Mesothelial cell of epicardium (in vitro differentiated cells): ENCODE results near the gene GLRX5. TPM values are rescaled to one million over a fixed set of nuclear protein-coding genes. Genes with fewer than 3 reads are reported as not detected.

Experiments
- DNase-seq, 2 experiments: peaks; one replicate each; pipeline ENCODE4 v3.0.0; 2021; ENCODE audit warnings: low spot score in 2 of 2; ENCODE audit not compliant: unreplicated experiment in 2 of 2
- H3K27ac Mint-ChIP-seq: 2 replicates; pipeline ENCODE4 v1.8.0; 2021; ENCODE audit warnings: mixed read lengths
- H3K27me3 Mint-ChIP-seq: 2 replicates; pipeline ENCODE4 v1.8.0; 2021; ENCODE audit warnings: low read depth, mixed read lengths
- H3K36me3 Mint-ChIP-seq: 2 replicates; pipeline ENCODE4 v1.8.0; 2021; ENCODE audit warnings: mixed read lengths
- H3K4me1 Mint-ChIP-seq: 2 replicates; pipeline ENCODE4 v1.8.0; 2021; ENCODE audit warnings: mixed read lengths
- H3K4me3 Mint-ChIP-seq: 2 replicates; pipeline ENCODE4 v1.8.0; 2021; ENCODE audit warnings: mild to moderate bottlenecking, moderate library complexity, mixed read lengths
- H3K9me3 Mint-ChIP-seq: 2 replicates; pipeline ENCODE4 v1.8.0; 2021; ENCODE audit warnings: mixed read lengths
- CTCF ChIP-seq: fragments of 200-600 bp; sonication (generic); IDR thresholded peaks from one replicate; pipeline ENCODE4 v1.5.0; 2021; ENCODE audit warnings: antibody characterized with exemption; ENCODE audit not compliant: unreplicated experiment
- total RNA-seq: library from RNA; stranded (reverse); gene quantifications from 3 replicates; pipeline ENCODE4 v1.2.1, GENCODE V29; 2021

Gene GLRX5
- total RNA-seq, 1 donor from 2014 or later, result 38.4 TPM

- no peak overlapping the region for H3K27ac Mint-ChIP-seq
- H3K9me3 Mint-ChIP-seq, result no peaks in the 10 kb centered on the region
- no peak for TF ChIP-seq CTCF
- H3K27me3 Mint-ChIP-seq, result peaks cover 25% of the 10 kb centered on the region
- peaks cover 9% of the 10 kb centered on the region for H3K4me1 Mint-ChIP-seq
- DNase-seq, result no peak
- no peak overlapping the region for H3K4me3 Mint-ChIP-seq
- H3K36me3 Mint-ChIP-seq, result no peaks in the 10 kb centered on the region
These were observed 34.0 kb upstream of the GLRX5 start for GRCh38 chr14:95500772-95501401.

- TF ChIP-seq CTCF, result no peak
- Mint-ChIP-seq H3K36me3 (no peaks in the 10 kb centered on the region), H3K27ac (no peak overlapping the region), H3K4me3 (no peak overlapping the region), H3K9me3 (no peaks in the 10 kb centered on the region), H3K27me3 (peaks cover 25% of the 10 kb centered on the region), H3K4me1 (no peaks in the 10 kb centered on the region)
- no peak for DNase-seq
These were observed 32.4 kb upstream of the GLRX5 start for GRCh38 chr14:95502381-95502950.

- Mint-ChIP-seq H3K27me3 (peaks cover 28% of the 10 kb centered on the region), H3K27ac (no peak overlapping the region), H3K4me1 (no peaks in the 10 kb centered on the region), H3K4me3 (no peak overlapping the region), H3K36me3 (no peaks in the 10 kb centered on the region), H3K9me3 (no peaks in the 10 kb centered on the region)
- DNase-seq, result no peak
- no peak for TF ChIP-seq CTCF
These were observed 31.3 kb upstream of the GLRX5 start for GRCh38 chr14:95503365-95504134.

DNA sequence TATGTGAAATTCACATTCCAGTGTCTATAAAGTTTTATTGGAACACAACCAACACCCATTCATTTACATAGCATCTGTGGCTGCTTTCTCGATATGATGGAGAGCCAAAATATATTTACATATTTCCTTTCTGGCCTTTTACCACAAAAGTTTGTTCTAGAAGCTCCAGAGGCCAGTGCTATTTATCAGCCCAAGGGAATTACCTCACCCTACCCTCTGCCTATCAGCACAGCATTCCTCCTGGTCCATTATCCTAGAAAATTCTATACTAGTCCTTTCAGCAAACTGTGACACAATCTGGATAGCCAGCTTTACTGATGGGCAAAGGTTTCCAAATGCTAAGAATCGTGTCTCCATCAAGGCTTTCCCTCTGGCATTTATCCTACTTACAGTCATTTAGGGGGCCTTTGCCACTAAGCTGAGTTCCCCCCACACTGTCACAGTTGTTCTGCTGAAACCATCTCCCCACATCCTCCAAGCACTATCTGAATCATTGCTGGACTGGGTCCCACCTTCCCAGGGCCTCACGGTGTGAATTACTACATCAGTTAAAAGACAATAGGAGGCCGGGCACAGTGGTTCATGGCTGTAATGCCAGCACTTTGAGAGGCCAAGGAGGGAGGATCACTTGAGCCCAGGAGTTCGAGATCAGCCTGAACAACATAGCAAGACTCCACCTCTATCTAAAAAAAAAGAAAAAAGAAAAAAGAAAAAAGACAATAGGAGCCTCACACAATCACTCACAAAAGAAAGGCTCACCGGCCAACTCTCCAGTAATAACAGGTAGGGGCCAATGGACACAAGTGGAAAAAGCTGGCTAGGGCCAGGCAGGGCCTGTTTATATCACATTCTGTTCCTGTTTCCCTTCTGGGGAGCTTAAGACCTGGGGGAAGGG lies 30.5 kb upstream of the GLRX5 start:
- no peaks in the 10 kb centered on the region for H3K9me3 Mint-ChIP-seq
- H3K27me3 Mint-ChIP-seq, result peaks cover 25% of the 10 kb centered on the region
- no peaks in the 10 kb centered on the region for H3K4me1 Mint-ChIP-seq
- no peaks in the 10 kb centered on the region for H3K36me3 Mint-ChIP-seq
- no peak overlapping the region for H3K27ac Mint-ChIP-seq
- no peak overlapping the region for H3K4me3 Mint-ChIP-seq
- no peak for TF ChIP-seq CTCF
- no peak for DNase-seq

DNA sequence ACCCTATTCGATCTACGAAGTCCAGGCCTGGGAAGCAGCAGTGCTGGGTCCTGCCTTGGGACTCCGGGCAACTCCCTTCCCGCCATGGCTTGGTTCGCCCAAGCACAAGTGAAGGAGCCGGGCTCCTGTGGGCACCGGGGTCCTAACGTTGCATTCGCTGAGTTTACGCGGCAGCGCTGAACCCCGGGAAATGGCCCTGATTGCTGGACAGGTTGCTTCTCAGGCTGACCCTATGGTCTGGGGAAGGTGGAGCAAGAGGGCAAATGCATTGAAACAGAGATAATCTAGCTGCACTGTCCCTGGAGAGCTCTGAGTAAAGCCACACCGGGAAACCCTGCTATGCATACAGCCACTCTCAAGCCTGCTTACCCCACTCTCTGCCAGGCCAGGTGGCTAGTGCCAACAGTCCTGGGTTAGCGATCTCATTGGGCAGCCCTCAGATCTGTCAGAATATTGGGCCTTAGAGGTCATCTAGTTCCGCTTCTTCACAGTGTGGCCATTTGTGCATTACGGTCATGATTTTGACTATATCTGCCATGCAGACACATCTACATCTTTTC lies 29.7 kb upstream of the GLRX5 start:
- Mint-ChIP-seq H3K9me3 (no peaks in the 10 kb centered on the region), H3K4me3 (no peak overlapping the region), H3K4me1 (no peaks in the 10 kb centered on the region), H3K36me3 (no peaks in the 10 kb centered on the region), H3K27ac (no peak overlapping the region), H3K27me3 (peaks cover 30% of the 10 kb centered on the region)
- no peak for DNase-seq
- no peak for TF ChIP-seq CTCF
